ENCODE results near the gene SLC4A1AP. TPM values are rescaled to one million over a fixed set of nuclear protein-coding genes. Genes with fewer than 3 reads are reported as not detected.

SLC4A1AP gene, protein sequence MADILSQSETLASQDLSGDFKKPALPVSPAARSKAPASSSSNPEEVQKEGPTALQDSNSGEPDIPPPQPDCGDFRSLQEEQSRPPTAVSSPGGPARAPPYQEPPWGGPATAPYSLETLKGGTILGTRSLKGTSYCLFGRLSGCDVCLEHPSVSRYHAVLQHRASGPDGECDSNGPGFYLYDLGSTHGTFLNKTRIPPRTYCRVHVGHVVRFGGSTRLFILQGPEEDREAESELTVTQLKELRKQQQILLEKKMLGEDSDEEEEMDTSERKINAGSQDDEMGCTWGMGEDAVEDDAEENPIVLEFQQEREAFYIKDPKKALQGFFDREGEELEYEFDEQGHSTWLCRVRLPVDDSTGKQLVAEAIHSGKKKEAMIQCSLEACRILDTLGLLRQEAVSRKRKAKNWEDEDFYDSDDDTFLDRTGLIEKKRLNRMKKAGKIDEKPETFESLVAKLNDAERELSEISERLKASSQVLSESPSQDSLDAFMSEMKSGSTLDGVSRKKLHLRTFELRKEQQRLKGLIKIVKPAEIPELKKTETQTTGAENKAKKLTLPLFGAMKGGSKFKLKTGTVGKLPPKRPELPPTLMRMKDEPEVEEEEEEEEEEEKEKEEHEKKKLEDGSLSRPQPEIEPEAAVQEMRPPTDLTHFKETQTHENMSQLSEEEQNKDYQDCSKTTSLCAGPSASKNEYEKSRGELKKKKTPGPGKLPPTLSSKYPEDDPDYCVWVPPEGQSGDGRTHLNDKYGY
- polyA plus RNA-seq (2011; rRNA removed), result 8.8 and 10.1 TPM in 2 replicates
- 5.1 and 8.0 TPM in 2 replicates for polyA minus RNA-seq (2011; rRNA and poly(A)+ RNA removed)

DNA sequence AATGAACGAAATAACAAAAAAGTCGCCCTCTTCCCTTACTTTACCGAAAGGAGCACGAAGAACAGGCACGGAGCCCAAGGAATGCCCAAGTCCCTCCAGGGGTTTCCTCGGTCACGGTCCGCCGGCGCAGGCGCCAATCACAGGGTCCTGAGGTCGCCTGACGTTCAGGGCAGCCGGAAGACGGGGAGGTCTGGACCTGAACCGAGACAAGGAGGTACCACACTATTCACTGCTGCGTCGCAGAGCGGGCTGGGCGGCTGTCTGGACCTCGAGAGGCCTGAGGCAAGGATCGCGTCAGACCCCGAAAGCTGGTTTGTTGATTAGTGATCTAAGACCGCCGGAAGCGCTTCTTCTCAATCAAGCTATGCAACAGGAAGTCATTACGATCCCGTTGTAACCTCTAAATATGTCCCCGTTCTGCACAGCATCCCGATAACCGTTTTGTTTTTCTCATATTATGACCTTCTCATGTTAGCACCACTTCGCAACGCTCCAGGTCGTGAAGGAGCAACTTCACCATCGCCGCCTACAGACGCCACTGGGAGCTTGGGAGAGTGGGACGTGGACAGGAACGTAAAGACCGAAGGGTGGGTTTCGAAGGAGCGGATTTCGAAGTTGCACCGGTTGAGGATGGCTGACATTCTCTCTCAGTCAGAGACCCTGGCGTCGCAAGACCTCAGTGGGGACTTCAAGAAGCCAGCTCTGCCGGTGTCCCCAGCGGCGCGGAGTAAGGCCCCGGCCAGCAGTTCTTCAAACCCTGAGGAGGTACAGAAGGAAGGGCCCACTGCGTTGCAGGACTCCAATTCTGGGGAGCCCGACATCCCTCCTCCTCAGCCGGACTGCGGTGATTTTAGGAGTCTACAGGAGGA lies at the start of gene SLC4A1AP, which contains the start of gene SUPT7L:
Gene SLC4A1AP, plus strand, starts transcription at position 605 of the 869 bp plus-strand sequence. Its CDS starts 26 bp downstream, at position 631.
Gene SUPT7L, minus strand, starts transcription at position 330 of the 869 bp plus-strand sequence. CDS start 1,422 bp downstream, outside the sequence.
- Histone ChIP-seq H3K27me3 (ENCODE audit: control insufficient read depth, insufficient read depth, low read length) (no peaks in the 10 kb centered on the region), H3K4me3 (ENCODE audit: low read depth, low read length) (peak within 1 kb of the TSS; percentile 75), H3K36me3 (ENCODE audit: control insufficient read depth, insufficient read depth, low read length) (peaks cover 5% of the 10 kb centered on the region)
- ChIA-PET POLR2A (interaction anchor here (0.7 kb wide), 1 partner anchor 97 kb away, joined by 3 read pairs; no protein-coding TSS in a partner anchor), CTCF (interaction anchor here (0.7 to 1.7 kb wide), 3 partner anchors 8 to 254 kb away, joined by 3 to 13 read pairs (median 3); partner anchors contain the start of gene PPM1G)
- DNase-seq (ENCODE audit: low read depth), result peak; percentile 44
- TF ChIP-seq CTCF (IDR thresholded peaks at IDR 0.05; ENCODE audit: insufficient read depth, low read depth, low read length), result no peak

GRCh38 chr2:27613985-27614384 lies 49.7 kb upstream of the SLC4A1AP start:
- ChIA-PET CTCF (interaction anchor here (1.6 kb wide), 1 partner anchor 8 kb away, joined by 4 read pairs; no protein-coding TSS in a partner anchor), POLR2A (no interaction called here)
- H3K36me3 ChIP-seq (ENCODE audit: control insufficient read depth, insufficient read depth, low read length), result peaks cover 4% of the 10 kb centered on the region
- H3K27me3 ChIP-seq (ENCODE audit: control insufficient read depth, insufficient read depth, low read length), result no peaks in the 10 kb centered on the region
- DNase-seq (ENCODE audit: low read depth), result no peak
- TF ChIP-seq CTCF (IDR thresholded peaks at IDR 0.05; ENCODE audit: insufficient read depth, low read depth, low read length), result no peak
- no peak overlapping the region for H3K4me3 ChIP-seq (ENCODE audit: low read depth, low read length)

DNA sequence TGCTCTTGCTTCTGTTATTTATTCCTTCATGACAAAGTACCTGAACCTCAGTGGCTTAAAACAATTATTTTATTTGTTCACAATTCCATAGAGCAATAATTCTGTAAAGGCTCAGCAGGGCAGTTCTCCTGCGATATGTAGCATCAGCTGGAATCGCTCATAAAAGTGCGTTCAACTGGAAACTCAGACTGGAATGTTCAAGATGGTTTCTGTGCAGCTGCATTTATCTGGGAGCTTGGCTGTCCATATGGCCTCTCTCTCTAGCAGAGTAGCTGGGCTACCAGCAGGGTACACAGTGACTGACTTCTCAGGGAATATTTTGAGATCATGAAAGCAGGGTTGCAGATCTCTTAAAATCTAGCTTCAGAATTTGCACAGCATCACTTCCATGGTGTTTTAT lies 48.4 kb upstream of the SLC4A1AP start:
- POLR2A ChIA-PET, result no interaction called here
- no peak for DNase-seq (ENCODE audit: low read depth)

DNA sequence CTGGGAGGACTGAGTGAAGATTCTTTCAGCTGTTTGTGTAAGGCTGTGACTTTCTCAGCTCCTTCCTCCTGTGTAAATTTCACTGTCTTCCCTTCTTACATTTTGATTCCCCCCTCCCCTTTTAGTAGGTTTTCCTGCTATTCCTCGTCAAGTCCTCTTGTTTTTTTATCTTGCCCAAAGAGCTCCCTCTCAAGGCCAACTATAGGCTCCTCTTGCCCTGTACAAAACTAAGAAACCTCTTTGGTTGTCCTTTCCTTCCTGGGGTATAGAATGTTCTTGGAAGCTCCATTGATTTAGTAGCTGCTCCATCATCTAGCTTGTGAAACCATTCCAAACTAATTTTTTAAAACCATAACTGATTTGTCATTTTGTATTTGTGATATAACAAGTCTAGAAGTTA lies 42.2 kb upstream of the SLC4A1AP start:
- H3K27me3 ChIP-seq (ENCODE audit: control insufficient read depth, insufficient read depth, low read length), result no peaks in the 10 kb centered on the region
- ChIA-PET POLR2A (interaction anchor here (0.7 kb wide), 1 partner anchor 191 kb away, joined by 4 read pairs; no protein-coding TSS in a partner anchor), CTCF (interaction anchor here (1.2 kb wide), 1 partner anchor 32 kb away, joined by 4 read pairs; no protein-coding TSS in a partner anchor)
- H3K36me3 ChIP-seq (ENCODE audit: control insufficient read depth, insufficient read depth, low read length), result peaks cover 7% of the 10 kb centered on the region; the same call in 1 of the 2 replicates
- no peak for TF ChIP-seq CTCF (IDR thresholded peaks at IDR 0.05; ENCODE audit: insufficient read depth, low read depth, low read length)
- no peak overlapping the region for H3K4me3 ChIP-seq (ENCODE audit: low read depth, low read length)
- DNase-seq (ENCODE audit: low read depth), result no peak

More for the DNA sequence above, 48.4 kb upstream of the SLC4A1AP start:
- Histone ChIP-seq H3K27me3 (ENCODE audit: control insufficient read depth, insufficient read depth, low read length) (no peaks in the 10 kb centered on the region), H3K4me3 (ENCODE audit: low read depth, low read length) (no peak overlapping the region), H3K36me3 (ENCODE audit: control insufficient read depth, insufficient read depth, low read length) (peaks cover 4% of the 10 kb centered on the region; the same call in 1 of the 2 replicates)
- CTCF ChIA-PET, result no interaction called here
- TF ChIP-seq CTCF (IDR thresholded peaks at IDR 0.05; ENCODE audit: insufficient read depth, low read depth, low read length), result no peak

All from BJ (cell line).